Trophoblast cell (in vitro differentiated cells and primary cell): ENCODE data around the gene RNF25.

Experiments
- DNase-seq, 2 donors: peaks; one replicate each; pipeline ENCODE4 v3.0.0-alpha.2; 2016
- H2AFZ ChIP-seq: 2 replicates; pipeline ENCODE4 v1.6.1; 2013; ENCODE audit warnings: low read length, moderate library complexity, mild to moderate bottlenecking; ENCODE audit not compliant: insufficient read depth, poor library complexity
- H2AK5ac ChIP-seq: 2 replicates; pipeline ENCODE4 v1.6.1; 2013; ENCODE audit warnings: mild to moderate bottlenecking, low read length
- H2BK120ac ChIP-seq: 2 replicates; pipeline ENCODE4 v1.6.1; 2013; ENCODE audit warnings: low read length, mild to moderate bottlenecking, moderate library complexity; ENCODE audit not compliant: insufficient read depth, poor library complexity
- H2BK12ac ChIP-seq: 2 replicates; pipeline ENCODE4 v1.6.1; 2013; ENCODE audit warnings: mild to moderate bottlenecking, low read length, moderate library complexity
- H2BK5ac ChIP-seq: 2 replicates; pipeline ENCODE4 v1.6.1; 2013; ENCODE audit warnings: low read length, low read depth, moderate library complexity, mild to moderate bottlenecking; ENCODE audit not compliant: poor library complexity
- H3K14ac ChIP-seq: 2 replicates; pipeline ENCODE4 v1.6.1; 2013; ENCODE audit warnings: mild to moderate bottlenecking, low read length
- H3K18ac ChIP-seq: 2 replicates; pipeline ENCODE4 v1.6.1; 2013; ENCODE audit warnings: mild to moderate bottlenecking, low read length
- H3K23ac ChIP-seq: 2 replicates; pipeline ENCODE4 v1.6.1; 2013; ENCODE audit warnings: low read length
- H3K27ac ChIP-seq: 2 replicates; pipeline ENCODE4 v1.5.1; 2013; ENCODE audit warnings: low read depth, mild to moderate bottlenecking, inconsistent platforms, low read length, moderate library complexity
- H3K27me3 ChIP-seq: 2 replicates; pipeline ENCODE4 v1.6.1; 2013; ENCODE audit warnings: inconsistent platforms, mild to moderate bottlenecking, low read length, moderate library complexity; ENCODE audit not compliant: insufficient read depth
- H3K36me3 ChIP-seq, 2 experiments: 1 replicate in 1 of 2; 2 replicates in 1 of 2; pipeline ENCODE4 v1.6.1; 2013; ENCODE audit warnings: low read length in 2 of 2, mild to moderate bottlenecking in 2 of 2, moderate library complexity in 1 of 2; ENCODE audit not compliant: insufficient read depth in 2 of 2, control insufficient read depth in 1 of 2
- H3K4ac ChIP-seq: 2 replicates; pipeline ENCODE4 v1.6.1; 2013; ENCODE audit warnings: low read depth, mild to moderate bottlenecking, low read length, moderate library complexity
- H3K4me1 ChIP-seq, 2 experiments: 1 replicate in 1 of 2; 2 replicates in 1 of 2; pipeline ENCODE4 v1.6.1; 2013; ENCODE audit warnings: low read length in 2 of 2, mild to moderate bottlenecking in 2 of 2, moderate library complexity in 1 of 2; ENCODE audit not compliant: insufficient read depth in 2 of 2, control insufficient read depth in 1 of 2
- H3K4me2 ChIP-seq: 2 replicates; pipeline ENCODE4 v1.6.1; 2013; ENCODE audit warnings: inconsistent platforms, mild to moderate bottlenecking, low read length, moderate library complexity
- H3K4me3 ChIP-seq: 2 replicates; pipeline ENCODE4 v1.5.1; 2013; ENCODE audit warnings: mild to moderate bottlenecking, low read depth, low read length, inconsistent platforms
- H3K79me1 ChIP-seq: one replicate; pipeline ENCODE4 v1.6.1; 2013; ENCODE audit warnings: low read length
- H3K79me2 ChIP-seq: 2 replicates; pipeline ENCODE4 v1.6.1; 2013; ENCODE audit warnings: low read length, mild to moderate bottlenecking; ENCODE audit not compliant: control insufficient read depth, insufficient read depth, poor library complexity
- H3K9ac ChIP-seq: 2 replicates; pipeline ENCODE4 v1.6.1; 2013; ENCODE audit warnings: mild to moderate bottlenecking, low read length
- H3K9me3 ChIP-seq: 2 replicates; pipeline ENCODE4 v1.6.1; 2013; ENCODE audit warnings: low read depth, mild to moderate bottlenecking, control low read depth, inconsistent platforms, low read length; ENCODE audit not compliant: insufficient read depth
- H4K12ac ChIP-seq: 2 replicates; pipeline ENCODE4 v1.6.1; 2013; ENCODE audit warnings: low read depth, mild to moderate bottlenecking, low read length, moderate library complexity
- H4K8ac ChIP-seq: 2 replicates; pipeline ENCODE4 v1.6.1; 2013; ENCODE audit warnings: low read depth, mild to moderate bottlenecking, low read length, moderate library complexity
- H4K91ac ChIP-seq: one replicate; pipeline ENCODE4 v1.6.1; 2013; ENCODE audit warnings: low read depth, mild to moderate bottlenecking, low read length, moderate library complexity
- WGBS: extraction: QIAGEN DNeasy Blood & Tissue Kit; methylation state at CpG from one replicate; pipeline ENCODE4 v1.1.7; 2013; ENCODE audit warnings: missing lambda C conversion rate; ENCODE audit not compliant: insufficient read length, insufficient coverage; ENCODE audit errors: extremely low coverage; 5-methylcytosine and 5-hydroxymethylcytosine counted together

Gene RNF25

GRCh38 chr2:218713922-218714321, 42.1 kb upstream of the RNF25 start:
- H3K36me3 ChIP-seq: peaks cover 2 to 4% of the 10 kb centered on the region in 2 experiments
- no peak overlapping the region for H3K27ac ChIP-seq
- H3K9me3 ChIP-seq: no peaks in the 10 kb centered on the region
- no peak overlapping the region for H3K18ac ChIP-seq
- no peak overlapping the region for H2AK5ac ChIP-seq
- H2AFZ ChIP-seq: no peak overlapping the region
- H3K14ac ChIP-seq: no peak overlapping the region
- H3K9ac ChIP-seq: peak overlapping the region; percentile 22
- H3K23ac ChIP-seq: peak overlapping the region; percentile 4
- peaks cover 6% of the 10 kb centered on the region for H3K79me2 ChIP-seq
- peaks cover 4% of the 10 kb centered on the region for H3K79me1 ChIP-seq
- H3K4me2 ChIP-seq: peak overlapping the region; percentile 12
- no peak overlapping the region for H2BK120ac ChIP-seq
- H3K27me3 ChIP-seq: no peaks in the 10 kb centered on the region
- WGBS: no CpG with 5 or more reads among the region's 2 CpGs
- H2BK12ac ChIP-seq: no peak overlapping the region
- no peak overlapping the region for H4K91ac ChIP-seq
- no peak overlapping the region for H4K12ac ChIP-seq
- H3K4me1 ChIP-seq: peaks cover 0 to 5% of the 10 kb centered on the region in 2 experiments
- H3K4ac ChIP-seq: no peak overlapping the region
- H3K4me3 ChIP-seq: no peak overlapping the region
- DNase-seq: no peak
- H4K8ac ChIP-seq: no peak overlapping the region
- H2BK5ac ChIP-seq: no peak overlapping the region

- Histone ChIP-seq H4K91ac (no peak overlapping the region), H4K12ac (no peak overlapping the region), H2AK5ac (no peak overlapping the region), H2AFZ (no peak overlapping the region), H3K79me1 (peaks cover 4% of the 10 kb centered on the region), H3K18ac (no peak overlapping the region), H3K4me2 (peak overlapping the region; percentile 69), H3K14ac (no peak overlapping the region), H3K4ac (peak overlapping the region; percentile 84), H3K79me2 (peaks cover 6% of the 10 kb centered on the region), H3K4me3 (no peak overlapping the region), H3K27me3 (no peaks in the 10 kb centered on the region), H2BK120ac (no peak overlapping the region), H2BK12ac (no peak overlapping the region), H3K27ac (no peak overlapping the region), H4K8ac (no peak overlapping the region), H3K9ac (no peak overlapping the region), H3K23ac (no peak overlapping the region), H2BK5ac (no peak overlapping the region), H3K36me3 (peaks cover 0 to 2% of the 10 kb centered on the region in 2 experiments), H3K9me3 (no peaks in the 10 kb centered on the region), H3K4me1 (peaks cover 0 to 5% of the 10 kb centered on the region in 2 experiments)
- DNase-seq: no peak
- no CpG with 5 or more reads among the region's 5 CpGs for WGBS
These were observed 39.7 kb upstream of the RNF25 start for GRCh38 chr2:218711550-218711929.

- Histone ChIP-seq H3K36me3 (no peaks in the 10 kb centered on the region), H3K79me1 (peaks cover 5% of the 10 kb centered on the region), H4K12ac (peak within 1 kb of the TSS; percentile 52), H3K9ac (peak within 1 kb of the TSS; percentile 79), H3K27me3 (no peaks in the 10 kb centered on the region), H3K4ac (peak within 1 kb of the TSS; percentile 71), H4K8ac (peak within 1 kb of the TSS; percentile 91), H2BK5ac (peak within 1 kb of the TSS; percentile 90), H3K4me2 (peak within 1 kb of the TSS; percentile 69), H3K27ac (peak within 1 kb of the TSS; percentile 60), H4K91ac (peak within 1 kb of the TSS; percentile 86), H3K9me3 (no peaks in the 10 kb centered on the region), H2BK12ac (peak within 1 kb of the TSS; percentile 52), H3K14ac (peak within 1 kb of the TSS; percentile 83), H3K23ac (no peak within 1 kb of the TSS), H3K18ac (peak within 1 kb of the TSS; percentile 74), H2AK5ac (peak within 1 kb of the TSS; percentile 70), H3K4me1 (peaks cover 0 to 5% of the 10 kb centered on the region in 2 experiments), H3K79me2 (peaks cover 6% of the 10 kb centered on the region), H3K4me3 (peak within 1 kb of the TSS; percentile 94), H2AFZ (peak within 1 kb of the TSS; percentile 93), H2BK120ac (peak within 1 kb of the TSS; percentile 92)
- DNase-seq: peak; percentile 97 to 98
- WGBS: no CpG with 5 or more reads among the region's 74 CpGs
These were observed 39.1 kb upstream of the RNF25 start, which contains the start of gene TTLL4 for GRCh38 chr2:218710687-218711549. Gene TTLL4, plus strand, starts transcription at chr2:218710835. Its CDS starts 26,842 bp downstream, at chr2:218737677.

GRCh38 chr2:218710334-218710686, 38.5 kb upstream of the RNF25 start:
- peaks cover 5% of the 10 kb centered on the region for H3K79me1 ChIP-seq

More at GRCh38 chr2:218710334-218710686, 38.5 kb upstream of the RNF25 start:
- H2BK5ac ChIP-seq: no peak overlapping the region
- peak overlapping the region; percentile 11 for H3K14ac ChIP-seq
- no peak overlapping the region for H3K18ac ChIP-seq
- no peak overlapping the region for H3K4me3 ChIP-seq
- H2AFZ ChIP-seq: peak overlapping the region; percentile 84
- H3K4ac ChIP-seq: no peak overlapping the region
- H4K8ac ChIP-seq: peak overlapping the region; percentile 70
- H3K79me2 ChIP-seq: peaks cover 6% of the 10 kb centered on the region
- H4K12ac ChIP-seq: peak overlapping the region; percentile 52
- H2BK12ac ChIP-seq: peak overlapping the region; percentile 52
- no peak overlapping the region for H2BK120ac ChIP-seq
- no peak overlapping the region for H3K23ac ChIP-seq
- H3K9ac ChIP-seq: no peak overlapping the region
- no peaks in the 10 kb centered on the region for H3K27me3 ChIP-seq
- no peak overlapping the region for H3K27ac ChIP-seq
- H3K9me3 ChIP-seq: no peaks in the 10 kb centered on the region
- no peak for DNase-seq
- peak overlapping the region; percentile 54 for H3K4me2 ChIP-seq
- peaks cover 0 to 5% of the 10 kb centered on the region in 2 experiments for H3K4me1 ChIP-seq
- H3K36me3 ChIP-seq: no peaks in the 10 kb centered on the region
- no CpG with 5 or more reads among the region's 14 CpGs for WGBS
- peak overlapping the region; percentile 8 for H4K91ac ChIP-seq
- H2AK5ac ChIP-seq: no peak overlapping the region
